ENCODE results near the gene PARD3B. TPM values are rescaled to one million over a fixed set of nuclear protein-coding genes. Genes with fewer than 3 reads are reported as not detected.

PARD3B gene
- total RNA-seq, 1 donor from 2014 or later = not detected

- Mint-ChIP-seq H3K36me3 (ENCODE audit: low read depth) (no peaks in the 10 kb centered on the region), H3K27ac (no peak overlapping the region), H3K4me3 (no peak overlapping the region), H3K27me3 (no peaks in the 10 kb centered on the region), H3K4me1 (no peaks in the 10 kb centered on the region), H3K9me3 (no peaks in the 10 kb centered on the region)
- ChIA-PET CTCF (no interaction called here), POLR2A (no interaction called here)
- no peak for ATAC-seq (ENCODE audit: low read depth)
- intact Hi-C loops (cut with micrococcal nuclease) = no loop called here
- no peak for TF ChIP-seq CTCF (IDR thresholded peaks at IDR 0.05)
- no peak for DNase-seq
Measured at GRCh38 chr2:204571041-204571440, 25.8 kb downstream of the PARD3B start.

GRCh38 chr2:204571911-204572310 lies 26.6 kb downstream of the PARD3B start:
- DNase-seq = no peak
- no peak for ATAC-seq (ENCODE audit: low read depth)
- no peaks in the 10 kb centered on the region for H3K36me3 Mint-ChIP-seq (ENCODE audit: low read depth)
- CTCF ChIA-PET = no interaction called here
- intact Hi-C loops (cut with micrococcal nuclease) = no loop called here
- no peaks in the 10 kb centered on the region for H3K9me3 Mint-ChIP-seq
- TF ChIP-seq CTCF (IDR thresholded peaks at IDR 0.05) = no peak
- no peaks in the 10 kb centered on the region for H3K27me3 Mint-ChIP-seq
- no peak overlapping the region for H3K4me3 Mint-ChIP-seq
- POLR2A ChIA-PET = no interaction called here
- H3K27ac Mint-ChIP-seq = no peak overlapping the region
- H3K4me1 Mint-ChIP-seq = no peaks in the 10 kb centered on the region

GRCh38 chr2:204573221-204573620 lies 27.9 kb downstream of the PARD3B start:
- no peaks in the 10 kb centered on the region for H3K27me3 Mint-ChIP-seq
- CTCF ChIA-PET = no interaction called here
- ATAC-seq (ENCODE audit: low read depth) = no peak

GRCh38 chr2:204574486-204574885 lies 29.2 kb downstream of the PARD3B start:
- H3K27ac Mint-ChIP-seq = no peak overlapping the region
- CTCF ChIA-PET = no interaction called here

More at GRCh38 chr2:204573221-204573620, 27.9 kb downstream of the PARD3B start:
- H3K4me1 Mint-ChIP-seq = no peaks in the 10 kb centered on the region
- intact Hi-C loops (cut with micrococcal nuclease) = no loop called here
- TF ChIP-seq CTCF (IDR thresholded peaks at IDR 0.05) = no peak
- H3K4me3 Mint-ChIP-seq = no peak overlapping the region
- DNase-seq = no peak
- POLR2A ChIA-PET = no interaction called here
- no peaks in the 10 kb centered on the region for H3K36me3 Mint-ChIP-seq (ENCODE audit: low read depth)
- no peaks in the 10 kb centered on the region for H3K9me3 Mint-ChIP-seq
- no peak overlapping the region for H3K27ac Mint-ChIP-seq

GRCh38 chr2:204575463-204575862 lies 30.2 kb downstream of the PARD3B start:
- Mint-ChIP-seq H3K27ac (no peak overlapping the region), H3K4me3 (no peak overlapping the region), H3K4me1 (no peaks in the 10 kb centered on the region), H3K9me3 (no peaks in the 10 kb centered on the region), H3K36me3 (ENCODE audit: low read depth) (no peaks in the 10 kb centered on the region), H3K27me3 (no peaks in the 10 kb centered on the region)
- no peak for TF ChIP-seq CTCF (IDR thresholded peaks at IDR 0.05)
- CTCF ChIA-PET = no interaction called here
- intact Hi-C loops (cut with micrococcal nuclease) = no loop called here
- ATAC-seq (ENCODE audit: low read depth) (no peak), DNase-seq (no peak)
- POLR2A ChIA-PET = no interaction called here

More at GRCh38 chr2:204574486-204574885, 29.2 kb downstream of the PARD3B start:
- no peak for ATAC-seq (ENCODE audit: low read depth)
- intact Hi-C loops (cut with micrococcal nuclease) = no loop called here
- POLR2A ChIA-PET = no interaction called here
- no peaks in the 10 kb centered on the region for H3K27me3 Mint-ChIP-seq
- no peak overlapping the region for H3K4me3 Mint-ChIP-seq
- no peaks in the 10 kb centered on the region for H3K36me3 Mint-ChIP-seq (ENCODE audit: low read depth)
- no peak for TF ChIP-seq CTCF (IDR thresholded peaks at IDR 0.05)
- no peaks in the 10 kb centered on the region for H3K4me1 Mint-ChIP-seq
- no peaks in the 10 kb centered on the region for H3K9me3 Mint-ChIP-seq
- DNase-seq = no peak

All from activated B cell treated with CpG ODN at 0.5 μM for 24 hours (primary cell).